K562 (cell line): ENCODE data around the gene AKAP12. TPM values are rescaled to one million over a fixed set of nuclear protein-coding genes. Genes with fewer than 3 reads are reported as not detected.

ENCODE experiments used
- AFF1 ChIP-seq, 2 experiments: fragments of 450-650 bp; IDR thresholded peaks; 2 replicates each; pipeline ENCODE4 v1.6.1; 2018; ENCODE audit warnings: mild to moderate bottlenecking in 2 of 2, low read depth in 1 of 2; ENCODE audit not compliant: partially characterized antibody in 2 of 2
- CBFA2T3 ChIP-seq: fragments of 450-650 bp; IDR thresholded peaks from 2 replicates; pipeline ENCODE4 v1.6.1; 2017
- JUND ChIP-seq, 2 experiments: IDR thresholded peaks; 2 replicates in 1 of 2; 3 replicates in 1 of 2; pipeline ENCODE4 v1.6.1; 2011; ENCODE audit warnings: borderline replicate concordance in 2 of 2, low read depth in 2 of 2, low read length in 2 of 2, improper control_type of control experiment in 1 of 2, missing biosample characterization in 1 of 2, missing genetic modification characterization in 1 of 2, missing genetic modification reagents in 1 of 2
- POLR3A ChIP-seq: IDR thresholded peaks from 2 replicates; pipeline ENCODE4 v1.6.1; 2011; ENCODE audit warnings: borderline replicate concordance, mild to moderate bottlenecking, moderate library complexity; ENCODE audit not compliant: insufficient read length, insufficient read depth; ENCODE audit errors: extremely low read depth
- RBM15 ChIP-seq: fragments of 200-400 bp; formaldehyde crosslinking; IDR thresholded peaks from 2 replicates; pipeline ENCODE4 v1.6.1; 2018; ENCODE audit warnings: mild to moderate bottlenecking, low read length, moderate library complexity; ENCODE audit not compliant: insufficient read depth
- SNAPC5 ChIP-seq: fragments of 250-450 bp; sonication (Bioruptor Pico); IDR thresholded peaks from 2 replicates; pipeline ENCODE4 v1.8.0; 2021; ENCODE audit warnings: moderate library complexity, mild to moderate bottlenecking, inconsistent platforms
- ZNF184 ChIP-seq: sonication (generic); formaldehyde crosslinking; IDR thresholded peaks from 2 replicates; pipeline ENCODE4 v1.5.0; 2020; ENCODE audit warnings: missing genetic modification reagents
- ZNF407 ChIP-seq: fragments of 450-650 bp; IDR thresholded peaks from 2 replicates; pipeline ENCODE4 v1.6.1; 2016; ENCODE audit warnings: low read depth
- polyA plus RNA-seq, 8 experiments: library from polyadenylated mRNA; depleted of rRNA in 4 of 8; stranded (reverse) in 5 of 8; unstranded in 3 of 8; fragments of >200 nt; fragmentation: Nextera tagmentation in 2 of 8; fragmentation: Illumina TruSeq in 1 of 8; extraction: Ambion mirVana in 2 of 8; extraction: Trizol in 1 of 8; gene quantifications; 2 replicates each; pipeline versions ENCODE4 v1.2.1 to v1.2.3, GENCODE V29; 2011 to 2014; ENCODE audit warnings: inconsistent platforms in 1 of 8, missing spikeins in 1 of 8
- total RNA-seq, 7 experiments: library from RNA; depleted of rRNA in 6 of 7; stranded (reverse); fragments of >200 nt in 6 of 7; fragmentation: Illumina TruSeq in 2 of 7; extraction: Trizol in 2 of 7; gene quantifications; 2 replicates each; pipeline versions ENCODE4 v1.2.1 to v1.2.3, GENCODE V29; 2011 to 2021; ENCODE audit warnings: low replicate concordance in 1 of 7

Gene AKAP12
- total and polyA plus RNA-seq, 9 of the 15 experiments (the other 6 are each of a cell fraction or from before 2014, with no cell fraction given) = 0.08 to 2.0 (median 0.62) TPM

- TF ChIP-seq ZNF407 (no peak), SNAPC5 (CRISPR knock-in tag) (no peak), JUND (IDR thresholded peaks at IDR 0.05; ENCODE audit: borderline replicate concordance, low read depth, low read length) (no peak), JUND (tag; IDR thresholded peaks at IDR 0.05; ENCODE audit: borderline replicate concordance, low read depth, low read length) (no peak), AFF1 (IDR thresholded peaks at IDR 0.05; ENCODE audit: low read depth in 1 of 2, partially characterized antibody in 2 of 2) (no peak), RBM15 (no peak), CBFA2T3 (no peak), ZNF184 (CRISPR knock-in tag) (no peak), POLR3A (no peak)
- TF ChIP-seq, all 486 proteins: peak for 8
Measured at GRCh38 chr6:151325075-151326050, 85.6 kb downstream of the AKAP12 start (continued).
